ENCODE measurements around the gene PTK6. TPM values are rescaled to one million over a fixed set of nuclear protein-coding genes. Genes with fewer than 3 reads are reported as not detected.

Gene PTK6
- total RNA-seq, 4 donors from 2014 or later: 90.5 to 147 (median 103) TPM

- in situ Hi-C loops (cut with MboI; ENCODE audit: low pct_ligation_motif_present in 1 of 4, low pct_unique_long_range_greater_than_20kb in 1 of 4, low sequenced_read_pairs in 3 of 4): loop anchor here in 1 of 4 donors (25.0 kb wide), 1 partner anchor 97 kb away; the partner anchor contains the start of gene GMEB2
- 73 to 80% methylated on average over 6 to 37 of the region's 49 CpGs for WGBS, 2 donors (ENCODE audit: low coverage in 1 of 2)
- TF ChIP-seq CTCF (IDR thresholded peaks at IDR 0.05): no peak
- TF ChIP-seq POLR2AphosphoS5 (IDR thresholded peaks at IDR 0.05): no peak
- no peak for TF ChIP-seq POLR2A (IDR thresholded peaks at IDR 0.05)
- TF ChIP-seq EP300 (IDR thresholded peaks at IDR 0.05; ENCODE audit: low read depth): no peak
- intact Hi-C loops (cut with DNase I; ENCODE audit: low total_unique reads): no loop called here
- H3K27me3 ChIP-seq: no peaks in the 10 kb centered on the region
- DNase-seq: no peak
- no peak overlapping the region for H3K27ac ChIP-seq
- no peak overlapping the region for H3K4me3 ChIP-seq
- peaks cover 10 to 46% (median 40%) of the 10 kb centered on the region in 4 donors for H3K4me1 ChIP-seq
- no peaks in the 10 kb centered on the region for H3K9me3 ChIP-seq
- no peaks in the 10 kb centered on the region for H3K36me3 ChIP-seq
These were observed 3.4 kb upstream of the PTK6 start for GRCh38 chr20:63540417-63541186.

GRCh38 chr20:63539441-63540370 is 2.5 kb upstream of the PTK6 start:
- intact Hi-C loops (cut with DNase I; ENCODE audit: low total_unique reads) (loop anchor here (5.0 to 10.0 kb wide), 2 partner anchors 245 to 433 kb away; no protein-coding TSS in a partner anchor), in situ Hi-C loops (cut with MboI; ENCODE audit: low pct_ligation_motif_present in 1 of 4, low pct_unique_long_range_greater_than_20kb in 1 of 4, low sequenced_read_pairs in 3 of 4) (loop anchor here in 1 of 4 donors (25.0 kb wide), 1 partner anchor 98 kb away; the partner anchor contains the start of gene GMEB2)
- no peaks in the 10 kb centered on the region for H3K9me3 ChIP-seq
- 87% methylated on average over 26 of the region's 29 CpGs; no CpG with 5 or more reads in 1 of the 2 donors for WGBS, 2 donors (ENCODE audit: low coverage in 1 of 2)
- no peak for TF ChIP-seq CTCF (IDR thresholded peaks at IDR 0.05)
- TF ChIP-seq POLR2AphosphoS5 (IDR thresholded peaks at IDR 0.05): no peak
- no peak for TF ChIP-seq POLR2A (IDR thresholded peaks at IDR 0.05)
- TF ChIP-seq EP300 (IDR thresholded peaks at IDR 0.05; ENCODE audit: low read depth): no peak
- peaks cover 10 to 49% (median 37%) of the 10 kb centered on the region in 4 donors for H3K4me1 ChIP-seq
- H3K27ac ChIP-seq: peak overlapping the region; percentile 89 to 98 (median 96)
- H3K4me3 ChIP-seq: no peak overlapping the region
- H3K36me3 ChIP-seq: no peaks in the 10 kb centered on the region
- peaks cover 5% of the 10 kb centered on the region for H3K27me3 ChIP-seq
- DNase-seq: no peak

GRCh38 chr20:63539092-63539430 is 1.9 kb upstream of the PTK6 start:
- no peaks in the 10 kb centered on the region for H3K9me3 ChIP-seq
- H3K27me3 ChIP-seq: peaks cover 10% of the 10 kb centered on the region
- intact Hi-C loops (cut with DNase I; ENCODE audit: low total_unique reads): loop anchor here (5.0 to 10.0 kb wide), 2 partner anchors 246 to 433 kb away; no protein-coding TSS in a partner anchor
- no peak overlapping the region for H3K4me3 ChIP-seq
- peaks cover 16 to 49% (median 38%) of the 10 kb centered on the region in 4 donors for H3K4me1 ChIP-seq
- no peak for TF ChIP-seq POLR2A (IDR thresholded peaks at IDR 0.05)
- no peak for TF ChIP-seq CTCF (IDR thresholded peaks at IDR 0.05)
- TF ChIP-seq POLR2AphosphoS5 (IDR thresholded peaks at IDR 0.05): no peak
- no peak for TF ChIP-seq EP300 (IDR thresholded peaks at IDR 0.05; ENCODE audit: low read depth)
- in situ Hi-C loops (cut with MboI; ENCODE audit: low pct_ligation_motif_present in 1 of 4, low pct_unique_long_range_greater_than_20kb in 1 of 4, low sequenced_read_pairs in 3 of 4): loop anchor here in 1 of 4 donors (25.0 kb wide), 1 partner anchor 98 kb away; the partner anchor contains the start of gene GMEB2
- peak overlapping the region; percentile 89 to 98 (median 96) for H3K27ac ChIP-seq
- 40% methylated on average over 11 of the region's 12 CpGs; no CpG with 5 or more reads in 1 of the 2 donors for WGBS, 2 donors (ENCODE audit: low coverage in 1 of 2)
- no peak for DNase-seq
- no peaks in the 10 kb centered on the region for H3K36me3 ChIP-seq

All from transverse colon (tissue), 4 donors.